K562 (cell line): ENCODE results near the gene ZFP69B. TPM values are rescaled to one million over a fixed set of nuclear protein-coding genes. Genes with fewer than 3 reads are reported as not detected.

ENCODE experiments used
- CBX1 ChIP-seq: sonication (generic); IDR thresholded peaks from 2 replicates; pipeline ENCODE4 v1.6.1; 2016; ENCODE audit warnings: antibody characterized with exemption, low read depth, mild to moderate bottlenecking
- CBX3 ChIP-seq, 2 experiments: IDR thresholded peaks; 1 replicate in 1 of 2; 2 replicates in 1 of 2; pipeline ENCODE4 v1.6.1; 2012; ENCODE audit warnings: inconsistent platforms in 2 of 2, low read length in 2 of 2, borderline replicate concordance in 1 of 2, control low read depth in 1 of 2
- EP400 ChIP-seq: fragments of 450-650 bp; IDR thresholded peaks from 2 replicates; pipeline ENCODE4 v1.6.1; 2017; ENCODE audit warnings: antibody characterized with exemption, mild to moderate bottlenecking, moderate library complexity
- HNRNPH1 ChIP-seq: fragments of 200-400 bp; formaldehyde crosslinking; optimal IDR thresholded peaks from 2 replicates; pipeline ENCODE3; 2017; ENCODE audit warnings: low read depth, mild to moderate bottlenecking, low read length, moderate library complexity
- NR2C1 ChIP-seq, 2 experiments: fragments of 450-650 bp; IDR thresholded peaks; 2 replicates each; pipeline ENCODE4 v1.6.1; 2017; ENCODE audit warnings: mild to moderate bottlenecking in 2 of 2, antibody characterized with exemption in 1 of 2, inconsistent platforms in 1 of 2, missing compliant biosample characterization in 1 of 2, missing genetic modification characterization in 1 of 2
- RBFOX2 ChIP-seq: fragments of 200-400 bp; formaldehyde crosslinking; IDR thresholded peaks from 2 replicates; pipeline ENCODE4 v1.6.1; 2017; ENCODE audit warnings: low read depth, mild to moderate bottlenecking, low read length, moderate library complexity
- RBM25 ChIP-seq: fragments of 200-400 bp; formaldehyde crosslinking; IDR thresholded peaks from 2 replicates; pipeline ENCODE4 v1.6.1; 2018; ENCODE audit warnings: low read length, low read depth, moderate library complexity; ENCODE audit not compliant: severe bottlenecking
- ZEB2 ChIP-seq: fragments of 450-650 bp; IDR thresholded peaks from 2 replicates; pipeline ENCODE4 v1.6.1; 2016
- ZNF23 ChIP-seq: fragments of 250-450 bp; sonication (Bioruptor Pico); IDR thresholded peaks from 2 replicates; pipeline ENCODE4 v1.4.0; 2020; ENCODE audit warnings: mild to moderate bottlenecking
- ZNF274 ChIP-seq: IDR thresholded peaks from 2 replicates; pipeline ENCODE4 v1.6.1; 2011; ENCODE audit warnings: low read depth, mild to moderate bottlenecking, low read length, moderate library complexity, borderline replicate concordance
- ZNF75A ChIP-seq: fragments of 450-650 bp; formaldehyde crosslinking; IDR thresholded peaks from 2 replicates; pipeline ENCODE4 v1.4.0; 2020; ENCODE audit warnings: mild to moderate bottlenecking
- polyA plus RNA-seq, 8 experiments: library from polyadenylated mRNA; depleted of rRNA in 4 of 8; stranded (reverse) in 5 of 8; unstranded in 3 of 8; fragments of >200 nt; fragmentation: Nextera tagmentation in 2 of 8; fragmentation: Illumina TruSeq in 1 of 8; extraction: Ambion mirVana in 2 of 8; extraction: Trizol in 1 of 8; gene quantifications; 2 replicates each; pipeline versions ENCODE4 v1.2.1 to v1.2.3, GENCODE V29; 2011 to 2014; ENCODE audit warnings: inconsistent platforms in 1 of 8, missing spikeins in 1 of 8
- total RNA-seq, 7 experiments: library from RNA; depleted of rRNA in 6 of 7; stranded (reverse); fragments of >200 nt in 6 of 7; fragmentation: Illumina TruSeq in 2 of 7; extraction: Trizol in 2 of 7; gene quantifications; 2 replicates each; pipeline versions ENCODE4 v1.2.1 to v1.2.3, GENCODE V29; 2011 to 2021; ENCODE audit warnings: low replicate concordance in 1 of 7
- TF ChIP-seq, protein P1 (sequence below): fragments of 450-650 bp; IDR thresholded peaks from one replicate; pipeline ENCODE4 v1.6.1; 2018; ENCODE audit warnings: mild to moderate bottlenecking, moderate library complexity; ENCODE audit not compliant: partially characterized antibody
- TF ChIP-seq, protein P2 (sequence below): conservative IDR thresholded peaks from 2 replicates; pipeline ENCODE4 v1.6.1; 2011; ENCODE audit warnings: low read depth, mild to moderate bottlenecking, low read length; ENCODE audit not compliant: control insufficient read depth
- TF ChIP-seq, protein P3 (sequence below): sonication (generic); formaldehyde crosslinking; IDR thresholded peaks from 2 replicates; pipeline ENCODE4 v1.8.0; 2022; ENCODE audit warnings: missing genetic modification reagents, mild to moderate bottlenecking, borderline replicate concordance
- TF ChIP-seq, protein P4 (sequence below), 2 experiments: fragments of 450-650 bp in 1 of 2; IDR thresholded peaks; 2 replicates each; pipeline ENCODE4 v1.6.1; 2011 to 2017; ENCODE audit warnings: low read depth in 2 of 2, antibody characterized with exemption in 1 of 2, borderline replicate concordance in 1 of 2, low read length in 1 of 2, mild to moderate bottlenecking in 1 of 2, mixed read lengths in 1 of 2; ENCODE audit not compliant: control insufficient read depth in 1 of 2
- TF ChIP-seq, protein P5 (sequence below), 2 experiments: fragments of 200-800 bp in 1 of 2; sonication (Bioruptor generic) in 1 of 2; sonication (generic) in 1 of 2; formaldehyde crosslinking in 1 of 2; IDR thresholded peaks in 1 of 2; conservative IDR thresholded peaks in 1 of 2; 2 replicates each; pipeline versions ENCODE4 v1.5.0 to v1.6.1; 2016 to 2020; ENCODE audit warnings: missing compliant biosample characterization in 1 of 2, missing genetic modification characterization in 1 of 2, missing genetic modification reagents in 1 of 2

Gene ZFP69B
- total and polyA plus RNA-seq, 9 of the 15 experiments (the other 6 are each of a cell fraction or from before 2014, with no cell fraction given): 1.6 to 10.3 (median 8.4) TPM

DNA sequence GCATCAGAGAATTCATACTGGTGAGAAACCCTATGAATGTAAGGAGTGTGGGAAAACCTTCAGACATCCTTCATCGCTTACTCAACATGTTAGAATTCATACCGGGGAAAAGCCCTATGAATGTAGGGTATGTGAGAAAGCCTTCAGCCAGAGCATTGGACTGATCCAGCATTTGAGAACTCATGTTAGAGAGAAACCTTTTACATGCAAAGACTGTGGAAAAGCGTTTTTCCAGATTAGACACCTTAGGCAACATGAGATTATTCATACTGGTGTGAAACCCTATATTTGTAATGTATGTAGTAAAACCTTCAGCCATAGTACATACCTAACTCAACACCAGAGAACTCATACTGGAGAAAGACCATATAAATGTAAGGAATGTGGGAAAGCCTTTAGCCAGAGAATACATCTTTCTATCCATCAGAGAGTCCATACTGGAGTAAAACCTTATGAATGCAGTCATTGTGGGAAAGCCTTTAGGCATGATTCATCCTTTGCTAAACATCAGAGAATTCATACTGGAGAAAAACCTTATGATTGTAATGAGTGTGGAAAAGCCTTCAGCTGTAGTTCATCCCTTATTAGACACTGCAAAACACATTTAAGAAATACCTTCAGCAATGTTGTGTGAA lies 12.8 kb downstream of the ZFP69B start (continued):
- peak; percentile 100 for TF ChIP-seq ZNF274
- peak; percentile 53 for TF ChIP-seq RBM25
- TF ChIP-seq ZNF23: no peak
- peak in 1 of 2 experiments; percentile 90; a peak in 1 of 3 replicates for TF ChIP-seq CBX3 (IDR thresholded peaks at IDR 0.05; ENCODE audit: borderline replicate concordance in 1 of 2, low read length in 2 of 2)
- no peak for TF ChIP-seq HNRNPH1
- no peak for TF ChIP-seq RBFOX2
- TF ChIP-seq EP400: 0 out of 2 replicates have a peak, but pooled peaks have one; percentile 22
- TF ChIP-seq, protein P1, sequence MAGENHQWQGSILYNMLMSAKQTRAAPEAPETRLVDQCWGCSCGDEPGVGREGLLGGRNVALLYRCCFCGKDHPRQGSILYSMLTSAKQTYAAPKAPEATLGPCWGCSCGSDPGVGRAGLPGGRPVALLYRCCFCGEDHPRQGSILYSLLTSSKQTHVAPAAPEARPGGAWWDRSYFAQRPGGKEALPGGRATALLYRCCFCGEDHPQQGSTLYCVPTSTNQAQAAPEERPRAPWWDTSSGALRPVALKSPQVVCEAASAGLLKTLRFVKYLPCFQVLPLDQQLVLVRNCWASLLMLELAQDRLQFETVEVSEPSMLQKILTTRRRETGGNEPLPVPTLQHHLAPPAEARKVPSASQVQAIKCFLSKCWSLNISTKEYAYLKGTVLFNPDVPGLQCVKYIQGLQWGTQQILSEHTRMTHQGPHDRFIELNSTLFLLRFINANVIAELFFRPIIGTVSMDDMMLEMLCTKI: no peak
- TF ChIP-seq, protein P2, sequence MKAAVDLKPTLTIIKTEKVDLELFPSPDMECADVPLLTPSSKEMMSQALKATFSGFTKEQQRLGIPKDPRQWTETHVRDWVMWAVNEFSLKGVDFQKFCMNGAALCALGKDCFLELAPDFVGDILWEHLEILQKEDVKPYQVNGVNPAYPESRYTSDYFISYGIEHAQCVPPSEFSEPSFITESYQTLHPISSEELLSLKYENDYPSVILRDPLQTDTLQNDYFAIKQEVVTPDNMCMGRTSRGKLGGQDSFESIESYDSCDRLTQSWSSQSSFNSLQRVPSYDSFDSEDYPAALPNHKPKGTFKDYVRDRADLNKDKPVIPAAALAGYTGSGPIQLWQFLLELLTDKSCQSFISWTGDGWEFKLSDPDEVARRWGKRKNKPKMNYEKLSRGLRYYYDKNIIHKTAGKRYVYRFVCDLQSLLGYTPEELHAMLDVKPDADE: peak; percentile 84
- peak; percentile 88 for TF ChIP-seq ZNF75A (CRISPR knock-in tag)
- TF ChIP-seq, protein P3, sequence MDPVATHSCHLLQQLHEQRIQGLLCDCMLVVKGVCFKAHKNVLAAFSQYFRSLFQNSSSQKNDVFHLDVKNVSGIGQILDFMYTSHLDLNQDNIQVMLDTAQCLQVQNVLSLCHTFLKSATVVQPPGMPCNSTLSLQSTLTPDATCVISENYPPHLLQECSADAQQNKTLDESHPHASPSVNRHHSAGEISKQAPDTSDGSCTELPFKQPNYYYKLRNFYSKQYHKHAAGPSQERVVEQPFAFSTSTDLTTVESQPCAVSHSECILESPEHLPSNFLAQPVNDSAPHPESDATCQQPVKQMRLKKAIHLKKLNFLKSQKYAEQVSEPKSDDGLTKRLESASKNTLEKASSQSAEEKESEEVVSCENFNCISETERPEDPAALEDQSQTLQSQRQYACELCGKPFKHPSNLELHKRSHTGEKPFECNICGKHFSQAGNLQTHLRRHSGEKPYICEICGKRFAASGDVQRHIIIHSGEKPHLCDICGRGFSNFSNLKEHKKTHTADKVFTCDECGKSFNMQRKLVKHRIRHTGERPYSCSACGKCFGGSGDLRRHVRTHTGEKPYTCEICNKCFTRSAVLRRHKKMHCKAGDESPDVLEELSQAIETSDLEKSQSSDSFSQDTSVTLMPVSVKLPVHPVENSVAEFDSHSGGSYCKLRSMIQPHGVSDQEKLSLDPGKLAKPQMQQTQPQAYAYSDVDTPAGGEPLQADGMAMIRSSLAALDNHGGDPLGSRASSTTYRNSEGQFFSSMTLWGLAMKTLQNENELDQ (CRISPR knock-in tag): no peak
- TF ChIP-seq CBX1: peak; percentile 58; the same call in 1 of the 2 replicates
- TF ChIP-seq, protein P4, sequence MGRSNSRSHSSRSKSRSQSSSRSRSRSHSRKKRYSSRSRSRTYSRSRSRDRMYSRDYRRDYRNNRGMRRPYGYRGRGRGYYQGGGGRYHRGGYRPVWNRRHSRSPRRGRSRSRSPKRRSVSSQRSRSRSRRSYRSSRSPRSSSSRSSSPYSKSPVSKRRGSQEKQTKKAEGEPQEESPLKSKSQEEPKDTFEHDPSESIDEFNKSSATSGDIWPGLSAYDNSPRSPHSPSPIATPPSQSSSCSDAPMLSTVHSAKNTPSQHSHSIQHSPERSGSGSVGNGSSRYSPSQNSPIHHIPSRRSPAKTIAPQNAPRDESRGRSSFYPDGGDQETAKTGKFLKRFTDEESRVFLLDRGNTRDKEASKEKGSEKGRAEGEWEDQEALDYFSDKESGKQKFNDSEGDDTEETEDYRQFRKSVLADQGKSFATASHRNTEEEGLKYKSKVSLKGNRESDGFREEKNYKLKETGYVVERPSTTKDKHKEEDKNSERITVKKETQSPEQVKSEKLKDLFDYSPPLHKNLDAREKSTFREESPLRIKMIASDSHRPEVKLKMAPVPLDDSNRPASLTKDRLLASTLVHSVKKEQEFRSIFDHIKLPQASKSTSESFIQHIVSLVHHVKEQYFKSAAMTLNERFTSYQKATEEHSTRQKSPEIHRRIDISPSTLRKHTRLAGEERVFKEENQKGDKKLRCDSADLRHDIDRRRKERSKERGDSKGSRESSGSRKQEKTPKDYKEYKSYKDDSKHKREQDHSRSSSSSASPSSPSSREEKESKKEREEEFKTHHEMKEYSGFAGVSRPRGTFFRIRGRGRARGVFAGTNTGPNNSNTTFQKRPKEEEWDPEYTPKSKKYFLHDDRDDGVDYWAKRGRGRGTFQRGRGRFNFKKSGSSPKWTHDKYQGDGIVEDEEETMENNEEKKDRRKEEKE (IDR thresholded peaks at IDR 0.05; ENCODE audit: borderline replicate concordance in 1 of 2, control insufficient read depth in 1 of 2, low read depth in 2 of 2, low read length in 1 of 2): 0 out of 4 replicates have a peak, but pooled peaks of 1 of the 2 experiments have one; percentile 21
- TF ChIP-seq NR2C1 (IDR thresholded peaks at IDR 0.05): 0 out of 2 replicates have a peak, but pooled peaks have one; percentile 13
- no peak for TF ChIP-seq NR2C1 (tag; IDR thresholded peaks at IDR 0.05)
- peak; percentile 72; the same call in 1 of the 2 replicates for TF ChIP-seq ZEB2
- TF ChIP-seq, protein P5, sequence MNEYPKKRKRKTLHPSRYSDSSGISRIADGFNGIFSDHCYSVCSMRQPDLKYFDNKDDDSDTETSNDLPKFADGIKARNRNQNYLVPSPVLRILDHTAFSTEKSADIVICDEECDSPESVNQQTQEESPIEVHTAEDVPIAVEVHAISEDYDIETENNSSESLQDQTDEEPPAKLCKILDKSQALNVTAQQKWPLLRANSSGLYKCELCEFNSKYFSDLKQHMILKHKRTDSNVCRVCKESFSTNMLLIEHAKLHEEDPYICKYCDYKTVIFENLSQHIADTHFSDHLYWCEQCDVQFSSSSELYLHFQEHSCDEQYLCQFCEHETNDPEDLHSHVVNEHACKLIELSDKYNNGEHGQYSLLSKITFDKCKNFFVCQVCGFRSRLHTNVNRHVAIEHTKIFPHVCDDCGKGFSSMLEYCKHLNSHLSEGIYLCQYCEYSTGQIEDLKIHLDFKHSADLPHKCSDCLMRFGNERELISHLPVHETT (CRISPR knock-in tag; conservative IDR thresholded peaks at IDR 0.05 in 1 of 2, IDR thresholded peaks at IDR 0.05 in 1 of 2): no peak
